Fibroblast of lung (primary cell): ENCODE results near the gene INHA.

Source experiments
- EZH2 ChIP-seq: IDR thresholded peaks from 2 replicates; pipeline ENCODE4 v1.5.1; 2012; ENCODE audit warnings: low read length, control low read depth, mild to moderate bottlenecking; ENCODE audit errors: missing control alignments
- TF ChIP-seq, protein P1 (sequence below), 2 donors: IDR thresholded peaks in 1 of 2; conservative IDR thresholded peaks in 1 of 2; 1 replicate in 1 of 2; 2 replicates in 1 of 2; pipeline ENCODE4 v1.5.1; 2011 to 2012; ENCODE audit warnings: low read length in 2 of 2, control low read depth in 1 of 2, inconsistent platforms in 1 of 2, low read depth in 1 of 2, mild to moderate bottlenecking in 1 of 2

GRCh38 chr2:219595256-219595655 lies 23.1 kb downstream of the INHA start:
- TF ChIP-seq, protein P1, sequence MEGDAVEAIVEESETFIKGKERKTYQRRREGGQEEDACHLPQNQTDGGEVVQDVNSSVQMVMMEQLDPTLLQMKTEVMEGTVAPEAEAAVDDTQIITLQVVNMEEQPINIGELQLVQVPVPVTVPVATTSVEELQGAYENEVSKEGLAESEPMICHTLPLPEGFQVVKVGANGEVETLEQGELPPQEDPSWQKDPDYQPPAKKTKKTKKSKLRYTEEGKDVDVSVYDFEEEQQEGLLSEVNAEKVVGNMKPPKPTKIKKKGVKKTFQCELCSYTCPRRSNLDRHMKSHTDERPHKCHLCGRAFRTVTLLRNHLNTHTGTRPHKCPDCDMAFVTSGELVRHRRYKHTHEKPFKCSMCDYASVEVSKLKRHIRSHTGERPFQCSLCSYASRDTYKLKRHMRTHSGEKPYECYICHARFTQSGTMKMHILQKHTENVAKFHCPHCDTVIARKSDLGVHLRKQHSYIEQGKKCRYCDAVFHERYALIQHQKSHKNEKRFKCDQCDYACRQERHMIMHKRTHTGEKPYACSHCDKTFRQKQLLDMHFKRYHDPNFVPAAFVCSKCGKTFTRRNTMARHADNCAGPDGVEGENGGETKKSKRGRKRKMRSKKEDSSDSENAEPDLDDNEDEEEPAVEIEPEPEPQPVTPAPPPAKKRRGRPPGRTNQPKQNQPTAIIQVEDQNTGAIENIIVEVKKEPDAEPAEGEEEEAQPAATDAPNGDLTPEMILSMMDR (conservative IDR thresholded peaks at IDR 0.05 in 1 of 2, IDR thresholded peaks at IDR 0.05 in 1 of 2; ENCODE audit: low read depth in 1 of 2, low read length in 2 of 2): no peak
- TF ChIP-seq EZH2: no peak
